Stimulated activated CD8-positive, alpha-beta memory T cell treated with anti-CD3 and anti-CD28 coated beads, Interleukin-15, amount 100 ng/mL, for 4 hours (primary cell): ENCODE results near the gene OPCML.

Experiments
- DNase-seq, 2 donors: peaks; one replicate each; pipeline ENCODE4 v3.0.0-alpha.2; 2020; ENCODE audit warnings: low read depth in 2 of 2

OPCML gene

DNA sequence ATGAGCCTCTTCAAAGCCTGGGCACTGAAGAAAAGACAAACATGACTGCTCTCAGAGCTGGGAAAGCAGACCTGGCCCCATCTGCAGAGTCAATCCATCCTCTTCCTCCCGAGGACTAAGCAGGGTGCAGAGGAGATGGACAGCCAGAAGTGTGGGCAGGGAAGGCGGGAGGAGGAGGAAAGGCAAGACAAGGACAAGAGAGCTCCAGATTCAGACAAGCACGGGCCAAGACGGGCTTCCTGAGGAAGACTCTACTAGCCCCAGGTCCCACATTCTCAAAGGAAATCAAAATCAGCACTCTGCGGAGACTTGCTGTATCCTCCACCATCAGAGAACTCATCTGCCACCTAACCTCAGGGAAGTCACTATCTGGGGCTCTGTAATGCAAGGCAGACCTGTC, 28.5 kb downstream of the OPCML start:
- DNase-seq: no peak

GRCh38 chr11:133503236-133503635, 29.1 kb downstream of the OPCML start:
- DNase-seq: no peak

GRCh38 chr11:133501643-133502539, 30.4 kb downstream of the OPCML start:
- DNase-seq: no peak

- DNase-seq: no peak
These were observed 31.4 kb downstream of the OPCML start for GRCh38 chr11:133500936-133501335.

DNA sequence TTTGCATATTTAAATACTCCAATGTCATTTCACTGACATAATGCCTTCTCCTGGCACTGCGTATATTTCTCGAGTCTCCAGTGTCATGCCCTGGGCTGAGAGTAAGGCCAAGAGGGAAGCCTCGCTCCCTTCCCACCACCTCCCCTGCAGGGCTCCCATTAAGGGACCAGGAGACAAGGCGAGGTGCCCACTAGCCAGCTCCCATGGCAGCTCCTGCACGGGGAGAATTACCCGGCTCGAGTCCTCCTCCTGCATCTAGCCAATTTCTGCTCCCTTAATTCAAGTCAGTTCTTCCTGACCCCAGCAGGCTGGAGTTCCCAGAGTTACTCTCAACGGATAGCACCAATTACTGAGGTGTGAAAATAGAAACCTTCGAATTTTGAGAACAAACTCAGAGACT, 31.9 kb downstream of the OPCML start:
- no peak for DNase-seq

- no peak for DNase-seq
These were observed 33.3 kb downstream of the OPCML start for GRCh38 chr11:133498969-133499368.

- no peak for DNase-seq
These were observed 34.7 kb downstream of the OPCML start for GRCh38 chr11:133497477-133498140.

- no peak for DNase-seq
These were observed 39.4 kb downstream of the OPCML start for GRCh38 chr11:133492895-133493294.

GRCh38 chr11:133491680-133492383, 40.5 kb downstream of the OPCML start:
- no peak for DNase-seq

DNA sequence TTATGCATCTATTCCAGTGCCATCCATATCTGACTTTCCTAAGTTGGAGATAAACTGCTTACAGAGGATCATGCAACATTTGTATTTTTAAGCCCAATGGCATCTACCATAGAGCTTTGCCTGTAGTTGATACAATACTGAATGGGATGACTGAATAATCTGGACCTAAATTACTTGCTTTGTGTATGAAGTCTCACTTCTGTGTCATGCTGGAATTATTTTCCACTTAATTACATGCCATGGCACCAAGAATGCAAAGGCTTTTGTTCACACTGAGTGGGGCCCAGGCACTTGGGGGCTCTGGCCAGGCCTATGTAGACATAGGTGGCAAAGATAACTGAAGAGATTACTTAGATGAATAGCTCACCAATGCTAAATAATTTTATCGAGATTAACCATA, 51.6 kb downstream of the OPCML start:
- no peak for DNase-seq

DNA sequence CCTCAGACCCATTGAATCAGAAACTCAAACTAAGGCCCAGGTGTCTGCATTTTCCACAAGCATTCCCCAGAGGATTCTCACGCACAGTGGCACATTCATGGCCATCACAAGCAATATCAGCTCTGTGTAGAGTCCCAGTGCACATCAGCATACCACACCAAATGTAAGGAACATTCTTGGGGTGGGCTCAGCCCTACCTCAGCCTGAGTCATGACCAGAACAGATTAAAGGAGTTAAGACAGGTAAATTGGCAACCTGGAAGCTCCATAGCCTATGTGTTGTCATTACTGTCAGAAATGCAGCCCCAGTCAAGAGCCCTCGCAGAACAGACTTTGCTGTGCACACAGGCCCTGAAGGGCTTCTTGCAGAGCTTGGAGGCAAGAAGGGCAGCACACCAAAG, 53.1 kb downstream of the OPCML start:
- no peak for DNase-seq

- no peak for DNase-seq
These were observed 55.1 kb downstream of the OPCML start for GRCh38 chr11:133477251-133477625.

DNA sequence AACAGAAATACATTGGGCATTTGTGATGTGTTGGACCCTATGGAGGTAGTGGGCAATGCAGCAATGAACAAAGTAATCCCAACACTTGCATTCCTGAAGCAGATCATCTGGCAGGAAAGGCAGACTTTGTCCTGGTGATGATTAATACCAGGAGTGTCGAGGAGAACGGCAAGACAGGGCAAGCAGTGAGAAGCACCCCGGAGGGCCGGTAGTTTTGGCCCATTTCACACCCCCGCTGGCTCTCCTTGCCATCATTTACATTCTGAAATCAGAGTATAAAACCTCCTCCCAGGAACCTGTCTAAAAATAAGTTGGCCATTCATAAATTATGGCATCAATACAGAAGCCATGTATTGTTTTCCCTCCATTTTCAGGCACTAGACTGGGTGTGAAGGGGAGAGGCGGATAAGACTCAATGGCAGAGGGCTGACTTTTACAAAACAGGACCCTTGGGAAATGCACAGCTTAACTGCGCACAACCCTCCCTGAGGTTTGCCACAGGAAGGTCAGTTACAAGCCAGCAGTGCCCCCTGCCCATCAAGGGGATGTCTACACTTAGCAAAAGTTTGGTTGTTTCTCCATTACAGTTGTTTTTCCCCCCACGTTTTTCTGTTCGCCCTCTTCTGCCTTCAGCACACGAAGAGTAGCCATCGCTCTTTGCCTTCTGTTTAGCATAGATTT, 55.6 kb downstream of the OPCML start:
- DNase-seq: no peak

- no peak for DNase-seq
These were observed 57.8 kb downstream of the OPCML start for GRCh38 chr11:133474461-133474860.

- no peak for DNase-seq
These were observed 64.6 kb downstream of the OPCML start for GRCh38 chr11:133467686-133468085.

- no peak for DNase-seq
These were observed 89.0 kb downstream of the OPCML start for GRCh38 chr11:133443206-133443747.

- no peak for DNase-seq
These were observed 90.2 kb downstream of the OPCML start for GRCh38 chr11:133441964-133442660.

DNA sequence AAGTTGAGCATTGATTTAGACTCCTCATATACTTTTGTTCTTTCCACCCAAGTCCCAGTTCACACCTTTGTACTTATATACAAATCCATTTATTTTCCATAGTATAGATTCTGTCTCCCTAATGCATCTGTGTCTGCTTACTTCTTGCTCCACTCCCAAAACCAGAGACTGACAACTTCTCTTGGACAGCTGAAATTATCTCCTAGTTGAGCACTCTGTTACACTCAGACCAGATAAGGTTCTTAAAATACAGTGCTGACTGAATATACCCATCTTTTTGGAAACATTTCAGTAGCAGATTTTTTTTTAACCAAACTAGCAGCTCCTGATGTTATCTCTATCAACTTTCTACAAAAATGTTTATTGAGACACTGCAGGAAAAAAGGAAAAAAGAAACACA, 106.3 kb downstream of the OPCML start:
- DNase-seq: no peak

DNA sequence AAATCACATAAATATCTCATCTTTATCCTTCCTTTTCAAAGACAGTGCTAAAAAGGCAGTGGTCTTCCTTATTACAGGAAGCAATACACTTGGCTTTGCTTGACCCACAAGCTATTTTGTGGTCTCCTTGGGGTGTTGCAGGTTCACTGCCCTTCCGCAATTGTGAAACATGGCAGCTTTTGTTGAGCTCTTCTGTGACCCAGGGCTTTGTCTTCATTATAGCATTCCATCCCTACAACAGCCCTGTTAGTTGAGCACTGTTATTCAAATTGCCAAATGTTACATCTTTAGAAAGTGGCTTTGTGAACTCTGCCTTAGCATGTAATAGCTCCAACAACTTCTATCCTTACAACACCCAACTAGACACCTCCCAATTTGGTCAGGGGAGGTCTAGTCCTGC, 107.1 kb downstream of the OPCML start:
- DNase-seq: no peak

DNA sequence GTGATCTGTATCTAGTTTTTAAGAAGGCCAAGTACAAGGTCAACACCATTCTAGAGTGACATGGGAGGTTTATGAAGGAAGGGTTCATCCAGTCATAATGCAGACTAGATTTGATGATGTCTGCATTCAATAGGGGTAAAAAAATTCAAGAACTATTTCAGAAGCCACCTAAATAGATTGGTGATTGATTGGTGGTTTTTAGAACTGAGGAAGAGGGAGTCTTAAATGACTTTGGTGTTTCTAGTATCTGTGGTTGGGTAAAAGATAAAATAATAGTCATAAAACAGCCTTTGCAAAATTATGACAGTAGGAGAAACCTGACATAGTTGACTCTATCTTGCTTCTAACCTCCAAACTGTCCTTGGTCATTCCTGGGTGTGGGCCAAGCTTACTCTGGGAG, 114.1 kb downstream of the OPCML start:
- no peak for DNase-seq

GRCh38 chr11:133414506-133414905, 117.8 kb downstream of the OPCML start:
- DNase-seq: no peak
